Measurements from ENCODE around the gene FBRS. TPM values are rescaled to one million over a fixed set of nuclear protein-coding genes. Genes with fewer than 3 reads are reported as not detected.

FBRS gene
- total and polyA plus RNA-seq, 8 donors, result 19.7 to 185 (median 26.3) TPM

DNA sequence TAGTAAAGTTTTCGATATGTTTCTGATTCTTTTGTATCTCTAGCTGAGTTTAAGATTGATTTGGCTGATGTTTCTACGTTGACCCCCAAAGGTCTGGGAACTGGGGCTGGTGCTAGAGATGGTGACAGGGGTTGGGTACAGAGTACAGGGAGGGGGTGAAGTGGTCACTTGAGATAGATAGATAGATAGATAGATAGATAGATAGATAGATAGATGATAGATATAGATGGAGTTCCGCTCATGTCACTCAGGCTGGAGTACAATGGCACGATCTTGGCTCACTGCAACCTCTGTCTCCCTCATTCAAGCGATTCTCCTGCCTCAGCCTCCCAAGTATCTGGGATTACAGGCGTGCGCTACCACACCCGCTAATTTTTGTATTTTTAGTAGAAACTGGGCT lies 1.8 kb upstream of the FBRS start:
- intact Hi-C loops (cut with DNase I; ENCODE audit: low total_unique reads), result loop anchor here (10.0 kb wide), 1 partner anchor 92 kb away; no protein-coding TSS in a partner anchor
- Histone ChIP-seq H3K27me3 (no peaks in the 10 kb centered on the region), H3K36me3 (peaks cover 38 to 58% (median 56%) of the 10 kb centered on the region in 4 donors), H3K9me3 (no peaks in the 10 kb centered on the region), H3K27ac (peak overlapping the region in 3 of 5 donors; percentile 96 to 99 (median 98)), H3K4me1 (peaks cover 36 to 59% (median 52%) of the 10 kb centered on the region in 4 donors), H3K4me3 (no peak overlapping the region)
- TF ChIP-seq, protein P1, sequence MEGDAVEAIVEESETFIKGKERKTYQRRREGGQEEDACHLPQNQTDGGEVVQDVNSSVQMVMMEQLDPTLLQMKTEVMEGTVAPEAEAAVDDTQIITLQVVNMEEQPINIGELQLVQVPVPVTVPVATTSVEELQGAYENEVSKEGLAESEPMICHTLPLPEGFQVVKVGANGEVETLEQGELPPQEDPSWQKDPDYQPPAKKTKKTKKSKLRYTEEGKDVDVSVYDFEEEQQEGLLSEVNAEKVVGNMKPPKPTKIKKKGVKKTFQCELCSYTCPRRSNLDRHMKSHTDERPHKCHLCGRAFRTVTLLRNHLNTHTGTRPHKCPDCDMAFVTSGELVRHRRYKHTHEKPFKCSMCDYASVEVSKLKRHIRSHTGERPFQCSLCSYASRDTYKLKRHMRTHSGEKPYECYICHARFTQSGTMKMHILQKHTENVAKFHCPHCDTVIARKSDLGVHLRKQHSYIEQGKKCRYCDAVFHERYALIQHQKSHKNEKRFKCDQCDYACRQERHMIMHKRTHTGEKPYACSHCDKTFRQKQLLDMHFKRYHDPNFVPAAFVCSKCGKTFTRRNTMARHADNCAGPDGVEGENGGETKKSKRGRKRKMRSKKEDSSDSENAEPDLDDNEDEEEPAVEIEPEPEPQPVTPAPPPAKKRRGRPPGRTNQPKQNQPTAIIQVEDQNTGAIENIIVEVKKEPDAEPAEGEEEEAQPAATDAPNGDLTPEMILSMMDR (IDR thresholded peaks at IDR 0.05), result no peak
- TF ChIP-seq POLR2AphosphoS5 (IDR thresholded peaks at IDR 0.05) (no peak), POLR2A (IDR thresholded peaks at IDR 0.05) (no peak), EP300 (IDR thresholded peaks at IDR 0.05) (no peak)
- WGBS, 5 donors, result 93 to 96% (median 95%) methylated on average over 8 of the region's 8 CpGs
- DNase-seq, result no peak

DNA sequence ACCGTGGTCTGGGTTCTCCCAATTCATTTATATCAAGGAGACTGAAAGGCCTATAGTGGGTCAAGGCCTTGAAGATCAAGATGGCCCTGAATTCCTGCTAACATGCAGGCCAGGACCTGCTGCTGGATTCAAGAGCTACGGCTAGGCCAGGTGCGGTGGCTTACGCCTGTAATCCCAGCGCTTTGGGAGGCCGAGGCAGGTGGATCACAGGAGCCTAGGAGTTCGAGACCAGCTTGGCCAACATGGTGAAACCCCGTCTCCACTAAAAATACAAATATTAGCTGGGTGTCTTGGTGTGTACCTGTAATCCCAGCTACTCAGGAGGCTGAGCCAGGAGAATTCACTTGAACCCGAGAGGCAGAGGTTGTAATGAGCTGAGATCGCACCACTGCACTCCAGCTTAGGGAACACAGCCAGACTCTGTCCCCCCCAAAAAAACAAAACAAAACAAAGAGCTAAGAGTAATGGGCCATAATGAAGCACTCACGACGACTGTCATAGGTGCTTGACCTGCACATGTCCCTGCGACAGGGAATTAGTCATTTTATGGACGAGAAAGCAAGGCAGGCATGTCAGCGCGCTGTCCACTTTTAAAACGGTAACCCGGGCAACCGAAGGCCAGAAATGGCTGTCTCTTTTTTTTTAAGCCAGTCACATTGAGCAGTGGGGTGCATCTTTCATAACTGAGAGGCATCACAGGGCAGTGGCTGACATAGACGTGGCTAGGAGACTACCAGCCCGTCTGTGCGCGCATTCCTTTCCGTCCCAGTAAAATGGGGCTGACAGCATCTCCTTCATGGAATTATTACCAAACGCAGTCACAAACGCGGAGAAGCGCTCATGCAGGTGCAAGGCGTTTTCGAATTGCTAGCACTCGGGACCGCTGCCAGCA lies 1.0 kb upstream of the FBRS start:
- Histone ChIP-seq H3K9me3 (no peaks in the 10 kb centered on the region), H3K4me3 (peak overlapping the region; percentile 36 to 52 (median 43)), H3K27ac (peak overlapping the region; percentile 85 to 99 (median 96)), H3K27me3 (no peaks in the 10 kb centered on the region), H3K4me1 (peaks cover 39 to 60% (median 52%) of the 10 kb centered on the region in 4 donors), H3K36me3 (peaks cover 40 to 66% (median 63%) of the 10 kb centered on the region in 4 donors)
- TF ChIP-seq, protein P1 (IDR thresholded peaks at IDR 0.05), result no peak
- TF ChIP-seq POLR2A (IDR thresholded peaks at IDR 0.05) (no peak), EP300 (IDR thresholded peaks at IDR 0.05) (no peak), POLR2AphosphoS5 (IDR thresholded peaks at IDR 0.05) (no peak)
- WGBS, 5 donors, result 28 to 30% (median 30%) methylated on average over 29 to 32 of the region's 32 CpGs
- no peak for DNase-seq
- intact Hi-C loops (cut with DNase I; ENCODE audit: low total_unique reads), result loop anchor here (10.0 kb wide), 1 partner anchor 92 kb away; no protein-coding TSS in a partner anchor

DNA sequence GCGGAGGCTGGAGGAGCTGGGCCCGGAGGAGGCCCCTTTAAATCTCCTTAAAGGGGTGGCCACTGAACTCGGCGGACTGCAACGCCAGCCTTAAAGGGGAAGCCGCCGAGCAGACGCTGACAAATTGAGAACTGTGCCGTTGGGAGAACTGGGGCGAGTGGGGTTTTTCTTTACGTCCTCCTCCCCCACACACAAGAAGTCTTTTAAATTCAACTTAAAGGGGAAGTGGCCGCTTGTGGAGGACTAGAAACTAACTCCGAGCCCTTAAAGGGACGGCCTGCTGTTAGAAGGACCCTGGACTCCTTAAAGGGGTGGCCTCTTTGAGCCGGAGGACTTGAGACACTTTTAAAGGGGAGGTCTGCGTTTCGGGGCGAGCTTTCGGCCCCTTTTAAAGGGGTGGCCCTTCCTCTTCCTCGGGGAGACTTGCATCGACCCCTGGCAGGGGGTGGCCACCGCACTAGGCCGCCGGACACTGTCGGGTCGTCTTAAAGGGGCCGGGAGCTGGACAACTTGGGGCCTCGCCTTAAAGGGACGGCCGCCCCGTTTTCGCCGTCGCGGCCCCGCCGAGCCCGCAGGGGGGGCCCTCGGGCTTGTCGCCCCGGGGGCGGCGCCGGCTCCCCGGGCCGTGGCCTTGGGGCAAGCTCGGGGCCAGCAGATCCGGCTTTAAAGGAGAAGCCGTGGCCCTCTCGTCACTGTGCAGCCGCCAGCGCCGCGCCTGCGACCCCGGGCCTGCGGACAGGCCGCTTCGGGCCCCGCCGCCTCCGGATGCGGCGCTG lies 688 bp downstream of the FBRS start:
- peaks cover 43 to 67% (median 64%) of the 10 kb centered on the region in 4 donors for H3K36me3 ChIP-seq
- TF ChIP-seq POLR2AphosphoS5 (IDR thresholded peaks at IDR 0.05) (peak in 1 of 3 donors; percentile 4), POLR2A (IDR thresholded peaks at IDR 0.05) (no peak), EP300 (IDR thresholded peaks at IDR 0.05) (no peak)
- TF ChIP-seq, protein P1 (IDR thresholded peaks at IDR 0.05), result peak in 1 of 7 experiments; percentile 13
- H3K4me1 ChIP-seq, result peaks cover 40 to 62% (median 55%) of the 10 kb centered on the region in 4 donors
- H3K9me3 ChIP-seq, result no peaks in the 10 kb centered on the region
- H3K27ac ChIP-seq, result peak overlapping the region; percentile 96 to 99 (median 99)
- H3K4me3 ChIP-seq, result peak overlapping the region; percentile 94 to 98 (median 96)
- DNase-seq, result peak; percentile 73 to 97
- 0 to 1% (median 0%) methylated on average over 20 to 64 of the region's 64 CpGs for WGBS, 5 donors
- intact Hi-C loops (cut with DNase I; ENCODE audit: low total_unique reads), result loop anchor here (10.0 kb wide), 1 partner anchor 94 kb away; no protein-coding TSS in a partner anchor
- no peaks in the 10 kb centered on the region for H3K27me3 ChIP-seq
